Measurements from ENCODE around the gene HOXC9. TPM values are rescaled to one million over a fixed set of nuclear protein-coding genes. Genes with fewer than 3 reads are reported as not detected.

The HOXC9 gene
- total and polyA plus RNA-seq, 2 of the 8 experiments (the other 6 are each of a cell fraction or from before 2014, with no cell fraction given), result not detected

DNA sequence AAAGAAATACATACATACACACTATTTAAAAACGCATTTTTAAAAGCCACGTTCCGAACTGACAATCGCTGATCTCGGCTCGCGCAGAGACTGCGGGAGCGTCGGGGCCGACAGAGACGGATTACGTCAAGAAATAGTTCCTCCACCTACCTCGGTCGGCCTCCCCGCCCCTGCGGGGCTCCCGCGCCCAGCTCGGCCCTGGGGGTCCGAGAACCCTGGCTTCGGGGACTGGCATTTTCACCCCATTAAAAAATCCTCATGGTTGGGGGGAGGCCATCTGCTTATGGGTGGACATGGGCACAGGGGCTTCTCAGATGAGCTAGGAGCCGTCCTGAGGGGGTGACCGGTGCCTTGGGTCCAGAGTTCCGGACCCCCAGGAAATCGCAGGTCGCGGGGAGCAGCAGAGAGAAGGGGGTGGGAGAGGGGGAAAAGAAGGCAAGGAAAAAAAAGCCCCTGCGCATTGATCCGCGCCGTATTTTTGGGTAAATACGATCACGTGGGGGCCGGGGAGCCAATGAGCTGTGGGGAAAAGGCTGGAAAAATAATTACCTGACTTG lies 324 bp upstream of the HOXC9 start:
- Histone ChIP-seq H3K36me3 (ENCODE audit: control insufficient read depth in 2 of 4, insufficient read depth in 4 of 4, low read length in 3 of 4) (peaks cover 0 to 12% (median 0%) of the 10 kb centered on the region in 4 experiments; a peak in 1 of 8 replicates), H2BK15ac (ENCODE audit: low read length) (no peak overlapping the region), H2BK20ac (ENCODE audit: low read length) (no peak overlapping the region), H3K4me3 (ENCODE audit: extremely low read depth in 1 of 4, insufficient read depth in 2 of 4, low read depth in 3 of 4, low read length in 4 of 4) (peak overlapping the region in 2 of 4 experiments; percentile 26 to 42; a peak in 4 of 8 replicates), H3K56ac (replicated peaks; ENCODE audit: insufficient read length, low read depth, low read length) (no peak overlapping the region), H3K79me2 (ENCODE audit: control insufficient read depth in 1 of 2, insufficient read depth in 2 of 2, low read length in 2 of 2) (no peaks in the 10 kb centered on the region), H2AFZ (ENCODE audit: low read length) (no peak overlapping the region), H4K5ac (ENCODE audit: insufficient read length, low read depth, low read length) (no peak overlapping the region), H3K18ac (ENCODE audit: extremely low read depth, low read length) (no peak overlapping the region), H4K20me1 (replicated peaks in 1 of 2; ENCODE audit: control insufficient read depth in 1 of 2, insufficient read depth in 2 of 2, low read length in 2 of 2) (peaks cover 19 to 24% of the 10 kb centered on the region in 2 experiments), H3K9me3 (ENCODE audit: insufficient read depth in 2 of 2, low read depth in 1 of 2, low read length in 1 of 2) (no peaks in the 10 kb centered on the region), H3K23ac (ENCODE audit: insufficient read length) (no peak overlapping the region), H4K8ac (ENCODE audit: extremely low read depth, insufficient read depth, low read length) (no peak overlapping the region), H3K4ac (replicated peaks; ENCODE audit: insufficient read length, low read depth, low read length) (no peak overlapping the region), H2AK5ac (ENCODE audit: low read depth, low read length) (no peak overlapping the region), H3K4me2 (ENCODE audit: insufficient read depth in 1 of 2, low read depth in 2 of 2, low read length in 2 of 2) (peak overlapping the region; percentile 43 to 64), H3K23me2 (ENCODE audit: low read depth, low read length) (peaks cover 4% of the 10 kb centered on the region; the same call in 1 of the 2 replicates), H3K4me1 (replicated peaks in 1 of 4; ENCODE audit: control insufficient read depth in 3 of 4, insufficient read depth in 4 of 4, low read length in 3 of 4) (peaks cover 0 to 14% (median 7%) of the 10 kb centered on the region in 4 experiments; a peak in 5 of 7 replicates), H2BK5ac (ENCODE audit: low read depth, low read length) (no peak overlapping the region), H3K9ac (replicated peaks in 1 of 4; ENCODE audit: extremely low read depth in 1 of 4, low read depth in 3 of 4, low read length in 3 of 4) (no peak overlapping the region), H3K14ac (ENCODE audit: insufficient read length) (no peak overlapping the region), H3K27me3 (replicated peaks in 1 of 4; ENCODE audit: control insufficient read depth in 3 of 4, extremely low read depth in 1 of 4, insufficient read depth in 3 of 4, low read length in 3 of 4) (peaks cover 98 to 100% (median 100%) of the 10 kb centered on the region in 4 experiments), H2BK12ac (ENCODE audit: low read depth, low read length) (0 out of 2 replicates have a peak overlapping the region, but pooled peaks have one; percentile 50), H3K27ac (ENCODE audit: low read depth, low read length) (no peak overlapping the region), H4K91ac (replicated peaks; ENCODE audit: insufficient read length, low read length) (no peak overlapping the region), H3K79me1 (ENCODE audit: low read depth, low read length) (no peaks in the 10 kb centered on the region), H2BK120ac (replicated peaks; ENCODE audit: low read depth, low read length) (no peak overlapping the region)
- DNase-seq (ENCODE audit: low read depth in 1 of 2, low spot score in 2 of 2), result no peak
- CTCF ChIA-PET (ENCODE audit: partially characterized antibody), result interaction anchor here (0.6 to 11.3 kb wide), 15 partner anchors 8 to 219 kb away, joined by 3 to 154 read pairs (median 6); partner anchors contain the start of genes HOXC10, HOXC5 and HOXC8
- WGBS, 2 experiments (ENCODE audit: extremely low coverage in 1 of 2, insufficient coverage in 1 of 2, insufficient read length in 1 of 2, insufficient replicate concordance in 2 of 2, low coverage in 1 of 2, low lambda C conversion rate in 2 of 2, missing lambda C conversion rate in 1 of 2), result 5% methylated on average over 34 of the region's 35 CpGs; no CpG with 5 or more reads in 1 of the 2 experiments
- POLR2A ChIA-PET (ENCODE audit: partially characterized antibody), result interaction anchor here (0.8 to 1.4 kb wide), 4 partner anchors 9 to 21 kb away, joined by 3 to 6 read pairs (median 4); partner anchors contain the start of gene HOXC8
- no peak for FAIRE-seq
- TF ChIP-seq RFX5 (IDR thresholded peaks at IDR 0.05; ENCODE audit: borderline replicate concordance, low read depth, low read length) (no peak), MAFK (IDR thresholded peaks at IDR 0.05; ENCODE audit: low read depth, low read length) (no peak), PHF8 (conservative IDR thresholded peaks at IDR 0.05; ENCODE audit: low read depth, low read length) (no peak), CEBPB (IDR thresholded peaks at IDR 0.05; ENCODE audit: low read depth, low read length) (no peak), SP2 (IDR thresholded peaks at IDR 0.05; ENCODE audit: low read length) (no peak), CHD2 (IDR thresholded peaks at IDR 0.05; ENCODE audit: low read length) (0 out of 2 replicates have a peak, but pooled peaks have one; percentile 20), SUZ12 (IDR thresholded peaks at IDR 0.05; ENCODE audit: low read length) (no peak), POU5F1 (IDR thresholded peaks at IDR 0.05; ENCODE audit: low read depth, low read length) (no peak), HDAC6 (IDR thresholded peaks at IDR 0.05; ENCODE audit: low read depth, low read length) (no peak)
- TF ChIP-seq, protein P1, sequence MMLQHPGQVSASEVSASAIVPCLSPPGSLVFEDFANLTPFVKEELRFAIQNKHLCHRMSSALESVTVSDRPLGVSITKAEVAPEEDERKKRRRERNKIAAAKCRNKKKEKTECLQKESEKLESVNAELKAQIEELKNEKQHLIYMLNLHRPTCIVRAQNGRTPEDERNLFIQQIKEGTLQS (IDR thresholded peaks at IDR 0.05; ENCODE audit: insufficient read depth, low read depth, low read length), result peak; percentile 71; the same call in 1 of the 2 replicates
- TF ChIP-seq, protein P2, sequence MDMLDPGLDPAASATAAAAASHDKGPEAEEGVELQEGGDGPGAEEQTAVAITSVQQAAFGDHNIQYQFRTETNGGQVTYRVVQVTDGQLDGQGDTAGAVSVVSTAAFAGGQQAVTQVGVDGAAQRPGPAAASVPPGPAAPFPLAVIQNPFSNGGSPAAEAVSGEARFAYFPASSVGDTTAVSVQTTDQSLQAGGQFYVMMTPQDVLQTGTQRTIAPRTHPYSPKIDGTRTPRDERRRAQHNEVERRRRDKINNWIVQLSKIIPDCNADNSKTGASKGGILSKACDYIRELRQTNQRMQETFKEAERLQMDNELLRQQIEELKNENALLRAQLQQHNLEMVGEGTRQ (IDR thresholded peaks at IDR 0.05; ENCODE audit: low read length), result peak; percentile 84
